Measurements from ENCODE around the gene ACIN1.
A peak's percentile ranks its signal among the peaks of the same experiment; 100 is the strongest.

The ACIN1 gene

GRCh38 chr14:23043754-23044153, 51.2 kb downstream of the ACIN1 start:
- no peak for DNase-seq (ENCODE audit: low read depth in 2 of 2)

- no peak for DNase-seq (ENCODE audit: low read depth in 2 of 2)
Observed at GRCh38 chr14:23043145-23043544, 51.8 kb downstream of the ACIN1 start.

DNA sequence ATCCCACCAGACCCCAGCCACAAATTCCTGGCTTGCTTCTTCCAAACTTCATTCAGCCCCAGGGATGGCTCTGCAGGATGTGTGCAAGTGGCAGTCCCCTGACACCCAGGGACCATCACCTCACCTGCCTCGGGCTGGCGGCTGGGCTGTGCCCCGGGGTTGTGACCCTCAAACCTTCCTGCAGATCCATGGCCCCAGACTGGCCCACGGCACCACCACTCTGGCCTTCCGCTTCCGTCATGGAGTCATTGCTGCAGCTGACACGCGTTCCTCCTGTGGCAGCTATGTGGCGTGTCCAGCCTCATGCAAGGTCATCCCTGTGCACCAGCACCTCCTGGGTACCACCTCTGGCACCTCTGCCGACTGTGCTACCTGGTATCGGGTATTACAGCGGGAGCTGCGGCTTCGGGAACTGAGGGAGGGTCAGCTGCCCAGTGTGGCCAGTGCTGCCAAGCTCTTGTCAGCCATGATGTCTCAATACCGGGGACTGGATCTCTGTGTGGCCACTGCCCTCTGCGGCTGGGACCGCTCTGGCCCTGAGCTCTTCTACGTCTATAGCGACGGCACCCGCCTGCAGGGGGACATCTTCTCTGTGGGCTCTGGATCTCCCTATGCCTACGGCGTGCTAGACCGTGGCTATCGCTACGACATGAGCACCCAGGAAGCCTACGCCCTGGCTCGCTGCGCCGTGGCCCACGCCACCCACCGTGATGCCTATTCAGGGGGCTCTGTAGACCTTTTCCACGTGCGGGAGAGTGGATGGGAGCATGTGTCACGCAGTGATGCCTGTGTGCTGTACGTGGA, 52.6 kb downstream of the ACIN1 start, which contains the start of gene PSMB11:
TSS of gene PSMB11 (plus strand) at position 51 of the 804 bp plus-strand sequence. CDS start at position 65, 14 bp downstream.
- DNase-seq (ENCODE audit: low read depth in 2 of 2) = no peak

DNA sequence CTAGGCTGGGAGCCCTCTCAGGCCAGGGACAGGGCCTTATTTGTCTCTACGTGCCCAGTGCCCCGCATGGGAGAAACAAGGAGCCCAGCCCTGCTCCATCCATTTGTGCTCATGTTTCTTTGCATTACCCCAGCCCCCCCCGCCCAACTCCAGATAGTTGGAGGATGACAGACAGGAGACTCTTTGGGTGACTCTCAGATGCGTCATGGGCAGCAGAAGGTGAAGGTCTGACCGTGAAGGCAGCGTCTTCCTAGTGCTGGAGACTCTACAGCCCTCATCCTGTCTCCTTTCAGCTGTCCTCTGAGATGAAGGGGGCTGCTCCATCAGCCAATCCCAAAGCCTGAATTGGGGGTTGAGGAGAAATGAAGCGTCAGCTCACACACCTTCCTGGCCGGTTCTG, 53.2 kb downstream of the ACIN1 start:
- no peak for DNase-seq (ENCODE audit: low read depth in 2 of 2)

- DNase-seq (ENCODE audit: low read depth in 2 of 2) = no peak
Observed at GRCh38 chr14:23040100-23040499, 54.8 kb downstream of the ACIN1 start.

DNA sequence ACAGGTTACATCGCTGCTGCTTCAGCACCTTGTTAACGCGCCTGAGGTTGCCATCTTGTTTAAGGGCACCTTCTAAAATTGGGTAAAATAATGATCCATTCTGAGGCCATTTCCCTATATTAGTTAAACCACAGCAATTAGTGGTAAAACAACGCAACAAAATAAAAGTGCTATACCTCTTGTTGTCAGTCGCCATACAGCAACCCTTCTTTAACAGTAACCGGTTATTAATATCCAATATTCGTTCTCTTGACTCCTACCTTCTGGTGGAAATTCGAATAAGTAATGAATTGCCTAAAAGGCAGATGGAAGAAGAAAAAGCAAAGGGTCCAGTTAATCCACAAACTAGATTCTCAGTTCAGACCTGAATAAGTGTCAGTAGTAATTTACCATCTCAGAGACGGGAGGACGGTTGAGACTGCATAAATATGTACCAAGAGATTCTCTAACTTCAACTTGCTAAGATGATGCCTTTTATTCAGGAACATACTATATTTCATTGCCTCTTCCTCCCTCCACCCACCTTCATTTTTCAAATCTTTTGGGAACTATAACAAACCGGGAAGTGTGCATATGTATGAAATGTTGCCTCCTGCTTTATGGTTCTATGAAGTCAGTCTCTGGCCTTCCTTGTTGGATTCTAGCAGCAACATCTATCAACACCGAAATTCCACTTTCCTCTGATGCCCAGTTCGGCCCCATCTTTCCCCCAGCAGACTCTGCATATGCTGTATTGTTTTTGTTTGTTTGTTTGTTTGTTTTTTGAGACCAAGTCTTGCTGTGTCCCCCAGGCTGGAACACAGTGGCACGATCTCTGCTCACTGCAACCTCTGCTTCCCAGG, 59.4 kb downstream of the ACIN1 start:
- DNase-seq (ENCODE audit: low read depth in 2 of 2) = no peak

DNA sequence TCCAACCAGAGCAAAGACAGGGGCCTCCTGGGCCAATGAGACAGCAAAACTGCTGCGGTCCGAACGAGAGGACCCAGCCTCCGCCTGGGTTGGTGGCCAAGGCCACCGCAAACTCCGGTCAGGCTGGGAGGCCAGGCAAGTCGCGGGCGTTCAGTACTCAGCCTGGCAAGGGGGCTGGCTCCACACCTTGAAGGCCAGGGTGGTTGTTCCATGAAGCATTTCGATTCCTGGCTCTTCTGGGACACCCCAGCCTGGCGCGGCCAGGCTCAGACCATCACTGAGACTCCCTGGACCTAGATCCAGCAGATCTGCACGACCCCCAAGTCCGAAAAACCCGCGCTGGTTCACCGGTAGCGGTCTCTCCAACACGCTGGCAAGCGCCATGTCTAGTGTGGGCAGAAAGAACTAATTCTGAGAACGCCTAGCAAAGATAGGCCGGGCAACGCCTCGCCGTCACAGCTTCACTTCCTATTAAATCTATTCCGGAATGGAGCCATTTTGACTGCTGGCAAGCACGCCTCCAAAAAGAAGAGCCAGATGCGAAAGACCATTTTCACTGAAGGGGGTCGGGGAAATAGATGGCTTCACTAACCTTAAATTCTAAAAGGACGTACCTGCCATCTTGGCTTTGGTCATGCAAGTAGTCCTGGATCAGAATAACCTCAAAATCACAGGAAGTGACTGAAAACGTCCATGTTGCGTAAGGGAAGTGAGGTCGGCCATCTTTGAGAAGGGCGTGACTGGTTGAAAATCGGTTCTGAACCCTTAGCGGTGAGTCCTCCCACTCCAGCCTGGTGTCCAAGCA, 60.2 kb downstream of the ACIN1 start, which contains the start of gene PSMB5:
TSS of gene PSMB5 (minus strand) at position 403 of the 805 bp plus-strand sequence. CDS start at position 384, 19 bp downstream.
- peak; percentile 81 to 89 for DNase-seq (ENCODE audit: low read depth in 2 of 2)

- no peak for DNase-seq (ENCODE audit: low read depth in 2 of 2)
Observed at GRCh38 chr14:23033801-23034497, 61.0 kb downstream of the ACIN1 start.

- no peak for DNase-seq (ENCODE audit: low read depth in 2 of 2)
Observed at GRCh38 chr14:23033251-23033727, 61.6 kb downstream of the ACIN1 start.

DNA sequence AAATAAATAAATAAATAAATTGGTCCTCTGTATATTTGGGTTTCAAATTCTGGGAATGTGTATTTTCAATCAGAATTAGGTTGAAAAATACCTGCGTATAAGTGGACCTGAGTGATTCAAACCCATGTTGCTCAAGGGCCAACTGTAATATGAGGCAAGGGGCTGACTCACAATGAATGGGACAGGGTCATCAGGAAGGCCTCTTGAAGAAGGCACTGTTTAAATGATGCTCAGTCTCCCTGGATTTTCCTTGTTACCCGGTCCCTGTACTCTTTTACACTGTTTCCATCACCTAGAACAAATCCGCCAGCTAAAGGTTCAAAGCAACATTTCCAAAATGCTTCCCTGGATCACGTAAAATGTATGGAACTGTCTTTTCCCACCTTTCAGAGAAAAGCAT, 64.0 kb downstream of the ACIN1 start:
- DNase-seq (ENCODE audit: low read depth in 2 of 2) = no peak

- DNase-seq (ENCODE audit: low read depth in 2 of 2) = no peak
Observed at GRCh38 chr14:23028799-23029198, 66.1 kb downstream of the ACIN1 start.

DNA sequence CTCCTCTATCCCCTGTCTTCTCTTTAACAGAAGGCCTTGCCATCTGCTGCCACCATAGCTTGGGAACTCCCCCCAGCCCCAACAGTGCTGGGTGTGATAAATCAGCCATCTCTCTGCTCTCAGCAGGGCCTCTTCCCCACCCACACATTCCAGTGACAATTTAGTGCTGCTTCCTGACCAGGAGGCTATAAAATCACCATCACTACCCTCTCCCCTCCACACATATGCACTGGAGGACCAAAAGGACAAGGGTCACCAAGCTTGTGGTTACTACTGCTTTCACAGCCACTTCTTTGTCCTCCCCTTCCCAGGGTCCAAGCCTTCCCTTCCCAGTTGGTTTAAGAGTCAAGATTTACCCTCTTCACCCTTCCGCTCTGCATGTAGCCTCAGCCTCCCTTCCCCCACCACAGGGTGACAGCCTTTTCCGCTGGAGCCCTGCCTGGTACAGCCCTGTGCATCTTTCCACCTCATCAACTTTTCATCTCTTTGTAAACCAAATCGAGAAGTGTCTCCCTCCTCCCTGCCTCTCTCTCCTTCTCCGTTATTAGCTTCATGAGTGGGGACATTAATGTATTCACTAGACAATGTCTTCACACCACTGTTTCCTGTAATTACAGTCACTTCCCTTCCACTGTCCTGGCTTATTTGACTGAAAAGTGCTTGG, 69.7 kb downstream of the ACIN1 start:
- no peak for DNase-seq (ENCODE audit: low read depth in 2 of 2)

DNA sequence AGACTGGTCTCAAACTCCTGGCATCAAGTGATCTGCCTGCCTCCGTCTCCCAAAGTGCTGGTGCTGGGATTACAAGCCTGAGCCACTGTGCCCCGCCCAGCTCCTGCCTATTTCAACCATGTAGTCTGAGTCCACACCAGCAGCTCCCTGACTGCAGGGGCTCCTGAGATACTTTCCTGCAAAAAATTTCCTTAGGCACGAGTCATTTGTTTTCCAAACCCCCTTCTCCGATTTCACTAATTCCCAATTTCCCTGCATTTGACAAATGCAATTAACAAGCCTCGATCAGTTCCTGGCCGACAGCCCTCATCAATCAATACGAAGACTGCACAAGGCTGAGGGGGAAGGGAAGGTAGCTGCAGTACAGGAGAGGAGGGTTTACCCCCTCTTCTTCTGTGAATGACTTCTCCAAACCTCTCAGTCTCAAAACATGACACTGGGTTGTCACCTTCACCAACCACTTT, 70.3 kb downstream of the ACIN1 start:
- no peak for DNase-seq (ENCODE audit: low read depth in 2 of 2)

GRCh38 chr14:23023795-23024152, 71.2 kb downstream of the ACIN1 start:
- no peak for DNase-seq (ENCODE audit: low read depth in 2 of 2)

GRCh38 chr14:23023022-23023794, 71.7 kb downstream of the ACIN1 start:
- no peak for DNase-seq (ENCODE audit: low read depth in 2 of 2)

DNA sequence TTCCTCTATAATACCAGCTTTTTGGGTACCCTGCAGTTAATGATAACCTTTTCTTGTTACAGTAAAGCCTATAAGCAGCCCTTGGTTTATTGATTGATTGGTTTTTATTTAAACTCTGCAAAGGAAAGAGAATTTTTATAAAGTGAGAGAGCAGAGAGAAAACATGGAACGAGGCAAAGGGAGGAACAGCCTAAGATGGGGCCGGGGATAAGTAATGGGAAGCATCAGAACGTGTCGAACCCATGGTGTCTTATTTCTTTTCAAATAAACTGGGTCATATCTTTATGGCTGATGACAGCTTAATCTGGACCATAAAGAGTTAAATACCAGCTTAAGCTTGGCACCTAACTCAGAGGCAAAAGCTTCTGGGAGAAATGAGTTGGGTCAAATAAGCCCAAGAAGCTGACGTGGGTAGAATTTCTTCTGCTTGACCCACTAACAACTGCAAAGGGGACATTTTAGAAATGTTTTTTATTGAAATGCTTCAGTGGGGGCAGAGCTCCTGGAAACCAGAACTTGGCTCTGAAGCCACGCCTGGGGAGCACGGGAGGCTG, 73.0 kb downstream of the ACIN1 start:
- no peak for DNase-seq (ENCODE audit: low read depth in 2 of 2)

GRCh38 chr14:23021434-23021833, 73.5 kb downstream of the ACIN1 start:
- no peak for DNase-seq (ENCODE audit: low read depth in 2 of 2)

- DNase-seq (ENCODE audit: low read depth in 2 of 2) = no peak
Observed at GRCh38 chr14:23020143-23021128, 74.5 kb downstream of the ACIN1 start.

Measured in stimulated activated CD8-positive, alpha-beta memory T cell treated with anti-CD3 and anti-CD28 coated beads, Interleukin-7, amount 100 ng/mL, for 4 hours (primary cell).